SK-N-SH (cell line): Measurements from ENCODE around the gene FNDC3B. TPM values are rescaled to one million over a fixed set of nuclear protein-coding genes. Genes with fewer than 3 reads are reported as not detected.

Experiments used
- CTCF ChIA-PET: fragments of 300-600, 350-600 bp; formaldehyde crosslinking; extraction: SDS; loops from one replicate; lab custom pipeline; 2021; lab: Yijun Ruan, JAX
- POLR2A ChIA-PET: fragments of 350-600 bp; sonication (Branson Sonifier 250); formaldehyde crosslinking; extraction: SDS; loops from one replicate; lab custom pipeline; 2020; ENCODE audit warnings: antibody characterized with exemption, inconsistent platforms; lab: Yijun Ruan, JAX
- DNase-seq: peaks from one replicate; pipeline ENCODE4 v3.0.0; 2012
- H2AFZ ChIP-seq: fragments of 200-600 bp; sonication (generic); 2 replicates; pipeline ENCODE4 v1.8.1; 2016; ENCODE audit warnings: antibody characterized with exemption, mild to moderate bottlenecking, low read depth
- H3F3A ChIP-seq: fragments of 200-600 bp; sonication (generic); replicated peaks from 2 replicates; pipeline ENCODE3; 2016; ENCODE audit warnings: antibody characterized with exemption, mild to moderate bottlenecking; ENCODE audit not compliant: insufficient read depth
- H3K27ac ChIP-seq, 2 experiments: fragments of 200-500 bp in 1 of 2; fragments of 200-600 bp in 1 of 2; sonication (Bioruptor generic) in 1 of 2; sonication (generic), shearing (Covaris generic) in 1 of 2; 2 replicates each; pipeline versions ENCODE4 v1.5.1 to v1.6.1; 2014 to 2016; ENCODE audit warnings: low read depth in 2 of 2, inconsistent platforms in 1 of 2, low read length in 1 of 2, mild to moderate bottlenecking in 1 of 2, mixed read lengths in 1 of 2
- H3K27me3 ChIP-seq: fragments of 200-600 bp; sonication (generic), shearing (Covaris generic); 2 replicates; pipeline ENCODE4 v1.6.1; 2016; ENCODE audit warnings: mixed run types; ENCODE audit not compliant: insufficient read depth
- H3K36me3 ChIP-seq, 2 experiments: fragments of 200-500 bp in 1 of 2; fragments of 200-600 bp in 1 of 2; sonication (Bioruptor generic) in 1 of 2; sonication (generic) in 1 of 2; replicated peaks in 1 of 2; 2 replicates each; pipeline versions ENCODE3 to v1.5.1; 2014 to 2016; ENCODE audit warnings: low read length in 1 of 2, mild to moderate bottlenecking in 1 of 2; ENCODE audit not compliant: insufficient read depth in 2 of 2, control insufficient read depth in 1 of 2
- H3K4me1 ChIP-seq, 2 experiments: fragments of 200-500 bp in 1 of 2; fragments of 200-600 bp in 1 of 2; sonication (Bioruptor generic) in 1 of 2; sonication (generic), shearing (Covaris generic) in 1 of 2; 2 replicates each; pipeline versions ENCODE4 v1.5.1 to v1.6.1; 2014 to 2016; ENCODE audit warnings: low read depth in 1 of 2, low read length in 1 of 2, mixed run types in 1 of 2; ENCODE audit not compliant: insufficient read depth in 2 of 2, control insufficient read depth in 1 of 2
- H3K4me2 ChIP-seq: fragments of 200-600 bp; sonication (generic), shearing (Covaris generic); 2 replicates; pipeline ENCODE4 v1.6.1; 2017; ENCODE audit warnings: mixed run types
- H3K4me3 ChIP-seq, 2 experiments: fragments of 200-500 bp in 1 of 2; fragments of 200-600 bp in 1 of 2; sonication (Bioruptor generic) in 1 of 2; sonication (generic), shearing (Covaris generic) in 1 of 2; 2 replicates each; pipeline versions ENCODE4 v1.5.1 to v1.8.1; 2014 to 2016; ENCODE audit warnings: low read depth in 2 of 2, inconsistent platforms in 1 of 2, low read length in 1 of 2, mild to moderate bottlenecking in 1 of 2, mixed read lengths in 1 of 2, moderate library complexity in 1 of 2
- H3K79me2 ChIP-seq: fragments of 200-600 bp; sonication (generic); 2 replicates; pipeline ENCODE4 v1.8.1; 2017; ENCODE audit warnings: mild to moderate bottlenecking; ENCODE audit not compliant: insufficient read depth
- H3K9ac ChIP-seq: fragments of 200-600 bp; sonication (generic); 2 replicates; pipeline ENCODE4 v1.6.1; 2017; ENCODE audit warnings: mixed run types
- H3K9me2 ChIP-seq: fragments of 200-600 bp; sonication (generic); 2 replicates; pipeline ENCODE4 v1.6.1; 2017; ENCODE audit warnings: mixed run types
- H3K9me3 ChIP-seq: fragments of 200-600 bp; sonication (generic); 2 replicates; pipeline ENCODE4 v1.6.1; 2017; ENCODE audit warnings: mixed run types, mild to moderate bottlenecking, moderate library complexity
- H4K20me1 ChIP-seq: fragments of 200-600 bp; sonication (generic); 2 replicates; pipeline ENCODE4 v1.6.1; 2017; ENCODE audit warnings: mild to moderate bottlenecking, mixed run types; ENCODE audit not compliant: insufficient read depth
- EP300 ChIP-seq, 2 experiments: IDR thresholded peaks; 2 replicates each; pipeline versions ENCODE4 v1.4.0 to v1.6.1; 2012; ENCODE audit warnings: borderline replicate concordance in 1 of 2, low read depth in 1 of 2, low read length in 1 of 2
- GATA2 ChIP-seq: sonication (generic); formaldehyde crosslinking; IDR thresholded peaks from 2 replicates; pipeline ENCODE4 v1.5.0; 2020; ENCODE audit warnings: mild to moderate bottlenecking, missing genetic modification reagents
- MXI1 ChIP-seq: IDR thresholded peaks from 2 replicates; pipeline ENCODE4 v1.6.1; 2012; ENCODE audit warnings: mild to moderate bottlenecking, low read depth, low read length, improper control_type of control experiment
- NFIC ChIP-seq: IDR thresholded peaks from 2 replicates; pipeline ENCODE4 v1.4.0; 2012; ENCODE audit warnings: borderline replicate concordance
- NRF1 ChIP-seq: IDR thresholded peaks from 2 replicates; pipeline ENCODE4 v1.6.1; 2012; ENCODE audit warnings: low read depth, mild to moderate bottlenecking, low read length
- POLR2AphosphoS5 ChIP-seq: IDR thresholded peaks from 2 replicates; pipeline ENCODE4 v1.6.1; 2012; ENCODE audit warnings: low read depth, low read length
- RAD21 ChIP-seq: IDR thresholded peaks from 2 replicates; pipeline ENCODE4 v1.6.1; 2012; ENCODE audit warnings: mild to moderate bottlenecking, low read length
- RFX5 ChIP-seq: IDR thresholded peaks from 2 replicates; pipeline ENCODE4 v1.6.1; 2012; ENCODE audit warnings: mild to moderate bottlenecking, improper control_type of control experiment, low read length
- SIN3A ChIP-seq: IDR thresholded peaks from 2 replicates; pipeline ENCODE4 v1.6.1; 2012; ENCODE audit warnings: low read depth, mild to moderate bottlenecking, low read length, moderate library complexity, borderline replicate concordance
- TCF12 ChIP-seq: IDR thresholded peaks from 2 replicates; pipeline ENCODE4 v1.4.0; 2012
- YY1 ChIP-seq: IDR thresholded peaks from 2 replicates; pipeline ENCODE4 v1.4.0; 2012; ENCODE audit warnings: low read depth, mild to moderate bottlenecking
- WGBS: methylation state at CpG from one replicate; pipeline ENCODE4 v1.1.6; 2017; ENCODE audit warnings: low lambda C conversion rate; 5-methylcytosine and 5-hydroxymethylcytosine counted together
- polyA plus RNA-seq, 3 experiments: library from polyadenylated mRNA; depleted of rRNA; stranded (reverse); fragments of >200 nt; gene quantifications; 2 replicates each; pipeline ENCODE4 v1.2.3, GENCODE V29; 2012
- TF ChIP-seq, protein P1 (sequence below): fragments of 200-600 bp; sonication (generic); IDR thresholded peaks from 2 replicates; pipeline ENCODE4 v1.6.1; 2017; ENCODE audit warnings: antibody characterized with exemption, mild to moderate bottlenecking, moderate library complexity

Gene FNDC3B
- polyA plus RNA-seq, 1 of the 3 experiments (the other 2 are of a cell fraction): 10.4 TPM

DNA sequence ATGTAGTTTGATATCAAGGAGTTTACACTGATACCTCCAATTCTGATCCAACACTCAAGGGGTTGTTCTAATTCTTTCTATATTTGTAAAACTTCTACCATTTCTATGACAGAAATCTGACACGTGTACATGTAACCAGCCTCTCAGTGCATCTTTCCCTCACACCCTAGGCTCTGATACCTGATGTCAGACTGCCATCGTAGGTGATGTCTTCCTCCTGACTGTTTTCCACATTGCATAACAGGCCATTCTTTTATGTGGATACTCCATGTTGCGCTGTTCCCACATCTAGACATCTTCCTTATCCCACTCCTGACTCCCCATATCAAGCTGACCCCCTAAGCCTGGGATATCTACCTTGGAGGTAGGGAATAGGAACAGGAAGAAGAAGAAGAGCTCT, 159.1 kb downstream of the FNDC3B start:
- no peak for TF ChIP-seq GATA2
- no peak overlapping the region for H3K4me3 ChIP-seq
- H3K4me2 ChIP-seq: no peak overlapping the region
- 99% methylated on average over 3 of the region's 3 CpGs for WGBS
- no peak overlapping the region for H3K9ac ChIP-seq
- no peaks in the 10 kb centered on the region for H3K9me2 ChIP-seq
- H3F3A ChIP-seq: peaks cover 9% of the 10 kb centered on the region
- H4K20me1 ChIP-seq: peaks cover 22% of the 10 kb centered on the region
- H3K36me3 ChIP-seq: no peaks in the 10 kb centered on the region
- H2AFZ ChIP-seq: no peak overlapping the region
- H3K9me3 ChIP-seq: no peaks in the 10 kb centered on the region
- DNase-seq: no peak
- no peak overlapping the region for H3K27ac ChIP-seq
- CTCF ChIA-PET: no interaction called here
- no peaks in the 10 kb centered on the region for H3K27me3 ChIP-seq
- peaks cover 99% of the 10 kb centered on the region for H3K79me2 ChIP-seq
- peaks cover 7 to 20% of the 10 kb centered on the region in 2 experiments; a peak in 2 of 4 replicates for H3K4me1 ChIP-seq
- POLR2A ChIA-PET: no interaction called here

GRCh38 chr3:172199850-172200369, 160.5 kb downstream of the FNDC3B start:
- H3K4me1 ChIP-seq: peaks cover 4 to 20% of the 10 kb centered on the region in 2 experiments; a peak in 2 of 4 replicates
- H3K36me3 ChIP-seq: no peaks in the 10 kb centered on the region
- peaks cover 17% of the 10 kb centered on the region for H4K20me1 ChIP-seq
- no peak overlapping the region for H3K4me2 ChIP-seq
- ChIA-PET POLR2A (no interaction called here), CTCF (no interaction called here)
- 92% methylated on average over 7 of the region's 7 CpGs for WGBS
- H3K9me3 ChIP-seq: no peaks in the 10 kb centered on the region
- no peak overlapping the region for H3K9ac ChIP-seq
- no peaks in the 10 kb centered on the region for H3K9me2 ChIP-seq
- H2AFZ ChIP-seq: no peak overlapping the region
- H3K4me3 ChIP-seq: no peak overlapping the region
- no peaks in the 10 kb centered on the region for H3K27me3 ChIP-seq
- no peak overlapping the region for H3K27ac ChIP-seq
- peaks cover 9% of the 10 kb centered on the region for H3F3A ChIP-seq
- H3K79me2 ChIP-seq: peaks cover 99% of the 10 kb centered on the region
- no peak for DNase-seq
- TF ChIP-seq RAD21 (no peak), EP300 (IDR thresholded peaks at IDR 0.05; ENCODE audit: borderline replicate concordance in 1 of 2, low read depth in 1 of 2, low read length in 1 of 2) (no peak), TCF12 (no peak), NFIC (no peak), MXI1 (no peak), RFX5 (no peak), POLR2AphosphoS5 (no peak), NRF1 (no peak), YY1 (no peak), SIN3A (no peak)
- TF ChIP-seq, protein P1, sequence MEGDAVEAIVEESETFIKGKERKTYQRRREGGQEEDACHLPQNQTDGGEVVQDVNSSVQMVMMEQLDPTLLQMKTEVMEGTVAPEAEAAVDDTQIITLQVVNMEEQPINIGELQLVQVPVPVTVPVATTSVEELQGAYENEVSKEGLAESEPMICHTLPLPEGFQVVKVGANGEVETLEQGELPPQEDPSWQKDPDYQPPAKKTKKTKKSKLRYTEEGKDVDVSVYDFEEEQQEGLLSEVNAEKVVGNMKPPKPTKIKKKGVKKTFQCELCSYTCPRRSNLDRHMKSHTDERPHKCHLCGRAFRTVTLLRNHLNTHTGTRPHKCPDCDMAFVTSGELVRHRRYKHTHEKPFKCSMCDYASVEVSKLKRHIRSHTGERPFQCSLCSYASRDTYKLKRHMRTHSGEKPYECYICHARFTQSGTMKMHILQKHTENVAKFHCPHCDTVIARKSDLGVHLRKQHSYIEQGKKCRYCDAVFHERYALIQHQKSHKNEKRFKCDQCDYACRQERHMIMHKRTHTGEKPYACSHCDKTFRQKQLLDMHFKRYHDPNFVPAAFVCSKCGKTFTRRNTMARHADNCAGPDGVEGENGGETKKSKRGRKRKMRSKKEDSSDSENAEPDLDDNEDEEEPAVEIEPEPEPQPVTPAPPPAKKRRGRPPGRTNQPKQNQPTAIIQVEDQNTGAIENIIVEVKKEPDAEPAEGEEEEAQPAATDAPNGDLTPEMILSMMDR: no peak
